ENCODE data around the gene SCEL.

The SCEL gene

GRCh38 chr13:77521595-77522367, 13.7 kb upstream of the SCEL start:
- no peak for DNase-seq

DNA sequence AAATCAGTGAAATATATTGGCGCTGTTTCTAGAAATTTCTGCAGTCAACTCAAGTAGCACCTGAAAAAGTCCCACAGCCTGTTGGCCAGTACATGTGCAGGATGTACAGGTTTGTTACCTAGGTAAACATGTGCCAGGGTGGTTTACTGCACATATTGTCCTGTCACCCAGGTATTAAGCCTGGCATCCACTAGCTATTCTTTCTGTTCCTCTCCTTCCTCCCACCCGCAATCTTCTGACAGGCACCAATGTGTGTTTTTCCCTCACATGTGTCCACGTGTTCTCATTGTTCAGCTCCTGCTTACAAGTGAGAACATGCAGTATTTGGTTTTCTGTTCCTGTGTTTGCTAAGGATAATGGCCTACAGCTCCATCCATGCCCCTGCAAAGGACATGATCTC, 13.1 kb upstream of the SCEL start:
- DNase-seq, result no peak

GRCh38 chr13:77523386-77523785, 12.1 kb upstream of the SCEL start:
- no peak for DNase-seq

- DNase-seq, result no peak
Observed at GRCh38 chr13:77523834-77524728, 11.4 kb upstream of the SCEL start.

- DNase-seq, result no peak
Observed at GRCh38 chr13:77528414-77528813, 7.1 kb upstream of the SCEL start.

DNA sequence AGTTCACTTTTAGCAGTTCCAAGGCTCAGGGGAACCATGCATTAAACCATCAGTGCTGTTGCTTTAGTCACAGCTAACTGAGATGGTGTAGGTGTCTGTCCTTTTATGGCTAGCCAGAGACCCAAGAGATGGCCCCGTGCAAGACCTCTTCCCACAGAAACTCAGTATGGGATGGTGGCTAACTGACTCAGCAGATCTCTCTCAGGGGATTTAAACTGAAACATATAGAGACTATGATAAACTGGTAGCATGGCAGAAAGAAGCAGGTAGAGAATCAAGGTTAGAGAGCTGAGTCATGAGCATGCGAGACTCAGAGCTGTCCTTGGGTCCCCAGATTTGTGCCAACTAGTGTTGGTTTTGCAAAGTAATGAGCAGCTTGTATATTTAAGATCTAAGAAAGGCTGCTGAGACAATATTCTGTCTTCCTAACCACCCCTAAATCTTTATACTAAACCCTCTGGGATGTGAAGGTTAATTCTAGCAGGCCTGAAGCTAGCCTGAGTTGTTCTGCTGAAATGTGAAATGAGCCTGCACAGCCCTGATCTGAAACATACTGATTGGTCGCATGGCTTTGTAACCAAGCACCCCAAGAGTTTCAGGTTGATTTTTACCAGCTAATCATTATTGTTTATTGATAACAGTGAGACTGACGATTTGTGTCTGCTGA, 6.5 kb upstream of the SCEL start:
- DNase-seq, result no peak

DNA sequence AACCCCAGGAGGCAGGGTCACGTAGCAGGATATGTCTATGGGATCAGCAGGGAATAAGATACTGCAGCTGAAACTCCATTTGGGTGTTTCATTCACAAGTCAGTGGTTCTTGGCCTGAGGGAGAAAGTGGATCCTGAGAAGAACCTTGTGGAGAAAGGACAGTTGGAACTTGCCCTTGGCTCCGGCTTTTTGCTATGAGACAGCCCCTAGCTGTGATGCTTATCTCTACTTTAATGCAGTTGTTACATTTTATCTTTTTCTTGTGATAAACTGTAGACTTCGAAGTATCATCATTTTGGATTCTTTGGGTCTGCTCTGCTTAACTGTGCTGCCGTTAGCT, 6.0 kb upstream of the SCEL start:
- DNase-seq, result no peak

GRCh38 chr13:77530875-77531274, 4.6 kb upstream of the SCEL start:
- no peak for DNase-seq

- no peak for DNase-seq
Observed at GRCh38 chr13:77532983-77533382, 2.5 kb upstream of the SCEL start.

DNA sequence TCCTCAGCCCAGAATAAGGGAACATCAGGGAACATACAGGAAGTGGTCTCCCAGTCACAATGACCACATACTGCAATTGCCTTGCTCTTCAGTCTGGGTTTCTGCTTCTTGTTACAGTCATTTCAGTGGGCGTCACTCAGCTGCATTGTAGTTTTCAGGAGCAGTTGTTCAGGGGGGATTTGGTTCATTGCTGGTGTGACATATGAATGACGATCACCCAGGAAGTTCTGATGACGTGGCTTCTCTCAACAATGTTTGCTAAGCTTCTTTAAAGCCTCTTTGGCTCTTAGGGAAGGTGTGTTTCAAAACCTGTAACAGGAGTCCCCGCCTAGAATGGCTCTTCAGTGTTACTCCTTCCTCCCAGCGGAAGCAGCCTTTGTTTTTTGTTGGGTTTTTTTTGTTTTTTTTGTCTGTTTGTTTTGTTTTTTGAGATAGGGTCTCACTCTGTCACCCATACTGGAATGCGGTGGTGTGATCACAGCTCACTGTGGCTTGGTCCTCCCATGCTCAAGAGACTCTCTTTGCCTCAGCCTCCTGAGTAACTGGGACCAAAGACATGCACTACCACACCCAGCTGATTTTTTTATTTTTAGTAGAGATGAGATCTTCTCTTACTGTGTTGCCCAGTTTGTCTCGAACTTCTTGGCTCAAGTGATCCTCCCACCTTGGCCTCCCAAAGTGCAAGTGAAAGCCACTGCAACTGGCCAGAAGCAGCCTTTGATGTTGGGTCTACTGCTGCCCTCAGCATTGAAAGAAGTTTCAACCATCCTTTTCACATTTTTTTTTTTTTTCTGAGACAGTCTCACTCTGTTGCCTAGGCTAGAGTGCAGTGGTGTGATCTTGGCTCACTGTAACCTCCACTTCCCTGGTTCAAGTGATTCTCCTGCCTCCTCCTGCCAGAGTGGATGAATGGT, 1.4 kb upstream of the SCEL start:
- DNase-seq, result no peak

GRCh38 chr13:77536358-77536757, 852 bp downstream of the SCEL start:
- DNase-seq, result no peak

- no peak for DNase-seq
Observed at GRCh38 chr13:77537289-77537919, 1.9 kb downstream of the SCEL start.

GRCh38 chr13:77543711-77544110, 8.2 kb downstream of the SCEL start:
- no peak for DNase-seq

GRCh38 chr13:77544355-77544754, 8.8 kb downstream of the SCEL start:
- peak in 7 of 14 donors; percentile 0 to 34 (median 14) for DNase-seq

- no peak for DNase-seq
Observed at GRCh38 chr13:77544758-77545338, 9.3 kb downstream of the SCEL start.

DNA sequence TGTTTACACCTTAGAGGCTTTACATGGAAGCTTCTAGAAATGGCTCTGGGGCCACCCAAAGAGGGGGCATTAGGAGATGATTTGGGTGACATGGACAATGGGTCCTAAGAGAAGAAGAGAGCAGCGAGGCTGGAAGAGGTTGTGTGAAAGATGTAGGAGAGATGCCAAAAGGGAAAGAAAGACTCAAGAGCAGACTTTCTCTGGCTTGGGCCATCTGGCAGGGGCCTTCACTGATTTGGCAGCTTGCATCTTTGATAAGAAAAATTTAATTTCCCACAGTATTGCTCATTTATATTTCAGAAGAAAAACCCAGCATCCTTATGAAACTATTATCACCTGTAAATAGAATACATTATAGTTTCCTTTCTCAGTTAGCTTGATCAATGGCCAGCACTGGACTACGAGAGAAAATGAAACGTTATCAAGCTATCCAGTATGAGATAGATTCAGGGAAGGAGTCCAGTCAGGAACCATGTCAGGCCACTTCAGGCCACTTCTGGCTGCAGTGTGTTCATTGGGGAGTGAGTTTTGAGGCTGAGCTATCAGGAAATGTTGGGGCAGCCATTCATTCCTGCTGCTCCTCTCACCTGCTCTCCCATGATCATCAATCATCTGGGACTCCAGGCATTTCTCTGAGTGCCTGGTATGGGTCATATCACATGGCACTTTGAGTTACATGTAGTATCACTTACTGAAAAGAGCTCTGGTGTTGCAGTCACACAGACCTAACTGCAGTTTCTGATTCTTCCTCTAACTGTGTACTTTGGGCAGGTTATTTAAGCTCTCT, 10.3 kb downstream of the SCEL start:
- DNase-seq, result no peak

DNA sequence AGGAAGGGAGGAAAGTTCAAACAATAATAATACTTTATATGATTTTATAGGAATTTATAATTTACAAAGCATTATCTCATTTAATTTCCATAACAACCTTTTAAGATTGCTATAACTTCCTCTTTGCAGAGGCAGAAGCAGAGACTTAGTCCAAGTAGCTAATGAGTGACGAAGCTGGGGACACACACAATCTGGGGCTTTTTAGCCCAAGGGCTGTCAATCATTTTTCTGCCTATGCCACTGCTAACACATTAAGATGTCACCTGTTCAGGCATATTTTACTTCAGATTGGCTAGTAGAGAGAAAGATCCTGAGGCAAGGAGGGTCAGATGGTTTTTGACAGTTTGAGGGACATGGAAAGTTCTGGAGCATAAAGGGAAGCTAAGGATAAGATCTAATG, 12.6 kb downstream of the SCEL start:
- DNase-seq, result no peak

- DNase-seq, result no peak
Observed at GRCh38 chr13:77548594-77548993, 13.1 kb downstream of the SCEL start.

GRCh38 chr13:77554069-77554468, 18.6 kb downstream of the SCEL start:
- no peak for DNase-seq

GRCh38 chr13:77555246-77555645, 19.7 kb downstream of the SCEL start:
- no peak for DNase-seq

DNA sequence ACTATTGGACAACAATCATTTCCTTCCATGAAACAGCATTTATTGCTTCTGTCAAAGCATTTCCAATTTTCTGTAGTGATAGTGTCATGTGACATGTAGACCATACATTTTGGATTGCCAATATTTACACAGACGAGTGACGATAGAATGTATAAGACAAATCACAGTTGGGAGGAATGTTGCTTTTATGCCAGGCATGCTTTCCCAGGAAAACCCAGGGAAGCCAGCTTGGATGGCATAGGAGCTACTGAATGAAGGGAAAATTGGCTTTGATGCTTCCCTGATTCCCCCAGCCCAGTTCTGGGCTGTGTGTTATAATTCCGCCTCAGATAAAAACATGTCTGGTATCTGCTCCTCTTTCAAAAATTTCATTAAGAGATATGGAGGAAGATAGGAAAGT, 22.5 kb downstream of the SCEL start:
- no peak for DNase-seq

All from C1 segment of cervical spinal cord (tissue), 14 donors.